HCT116 (cell line): ENCODE results near the gene GPR61. TPM values are rescaled to one million over a fixed set of nuclear protein-coding genes. Genes with fewer than 3 reads are reported as not detected.

Experiments used
- ATAC-seq: fragments of 200-7000 bp; cut with Tn5 transposase; 2 replicates; pipeline ENCODE4 v1.9.1; 2020; ENCODE audit warnings: mild to moderate bottlenecking, moderate library complexity
- BruUV-seq: library from RNA; stranded (reverse); fragments of 400-500 nt; replicated peaks from 2 replicates; lab custom pipeline; 2021; lab: Mats Ljungman, UMichigan
- CTCF ChIA-PET: fragments of 300-600 bp; sonication (Branson Sonifier 250); formaldehyde crosslinking; loops from one replicate; lab custom pipeline; 2021; ENCODE audit warnings: antibody characterized with exemption; lab: Charles Lee
- POLR2A ChIA-PET: fragments of 300-600, 350-600 bp; sonication (Branson Sonifier 250); formaldehyde crosslinking; loops from one replicate; lab custom pipeline; 2021; ENCODE audit warnings: antibody characterized with exemption; lab: Charles Lee
- RAD21 ChIA-PET, 2 experiments: fragments of 300-600 bp; sonication (Branson Sonifier 250); formaldehyde crosslinking; loops; one replicate each; lab custom pipeline; 2023; ENCODE audit warnings: low total read pairs in 2 of 2; ENCODE audit not compliant: uncharacterized antibody in 2 of 2, unreplicated experiment in 2 of 2, low non-redundant PET in 1 of 2; lab: Charles Lee
- DNase-seq: peaks from one replicate; pipeline ENCODE4 v3.0.0-alpha.2; 2010; ENCODE audit warnings: low read depth, low spot score
- H2AFZ ChIP-seq: fragments of 200-600 bp; shearing (Covaris generic), sonication (generic); 2 replicates; pipeline ENCODE4 v1.6.1; 2017; ENCODE audit warnings: low read depth, mixed run types, mixed read lengths, antibody characterized with exemption, low read length; ENCODE audit not compliant: poor library complexity, severe bottlenecking
- H3K27ac ChIP-seq: 2 replicates; pipeline ENCODE4 v1.5.1; 2012; ENCODE audit warnings: low read depth, low read length
- H3K27me3 ChIP-seq: fragments of 200-600 bp; sonication (generic); 2 replicates; pipeline ENCODE4 v1.6.1; 2016; ENCODE audit warnings: mixed run types, low read length, mixed read lengths; ENCODE audit not compliant: insufficient read depth
- H3K36me3 ChIP-seq, 2 experiments: fragments of 200-500 bp in 1 of 2; fragments of 200-600 bp in 1 of 2; sonication (Bioruptor generic) in 1 of 2; sonication (generic) in 1 of 2; 2 replicates each; pipeline versions ENCODE4 v1.5.1 to v1.6.1; 2014 to 2016; ENCODE audit warnings: low read length in 2 of 2, inconsistent platforms in 1 of 2, mixed read lengths in 1 of 2, mixed run types in 1 of 2; ENCODE audit not compliant: insufficient read depth in 2 of 2, control insufficient read depth in 1 of 2
- H3K4me1 ChIP-seq, 2 experiments: fragments of 200-600 bp in 1 of 2; sonication (generic) in 1 of 2; 2 replicates each; pipeline versions ENCODE4 v1.5.1 to v1.6.1; 2012 to 2017; ENCODE audit warnings: low read length in 2 of 2, inconsistent platforms in 1 of 2, mild to moderate bottlenecking in 1 of 2, mixed read lengths in 1 of 2, mixed run types in 1 of 2, moderate library complexity in 1 of 2; ENCODE audit not compliant: insufficient read depth in 2 of 2, control insufficient read depth in 1 of 2
- H3K4me2 ChIP-seq: fragments of 200-600 bp; sonication (generic); 2 replicates; pipeline ENCODE4 v1.6.1; 2017; ENCODE audit warnings: mixed run types, low read length, mixed read lengths
- H3K4me3 ChIP-seq, 2 experiments: fragments of 200-600 bp in 1 of 2; sonication (generic) in 1 of 2; replicated peaks in 1 of 2; 2 replicates each; pipeline ENCODE4 v1.5.1; 2011 to 2016; ENCODE audit warnings: low read length in 2 of 2, control low read depth in 1 of 2, low read depth in 1 of 2, mild to moderate bottlenecking in 1 of 2, mixed read lengths in 1 of 2, mixed run types in 1 of 2
- H3K79me2 ChIP-seq: fragments of 200-600 bp; sonication (generic); 2 replicates; pipeline ENCODE4 v1.6.1; 2017; ENCODE audit warnings: mild to moderate bottlenecking, mixed run types, low read length, moderate library complexity, mixed read lengths; ENCODE audit not compliant: insufficient read depth
- H3K9ac ChIP-seq: fragments of 200-600 bp; sonication (generic); 2 replicates; pipeline ENCODE4 v1.6.1; 2016; ENCODE audit warnings: low read length, mixed read lengths
- H3K9me2 ChIP-seq: fragments of 200-600 bp; sonication (generic), shearing (Covaris generic); 2 replicates; pipeline ENCODE4 v1.6.1; 2017; ENCODE audit warnings: mixed run types, mild to moderate bottlenecking, moderate library complexity; ENCODE audit not compliant: insufficient read depth
- H3K9me3 ChIP-seq, 2 experiments: fragments of 200-500 bp in 1 of 2; fragments of 200-600 bp in 1 of 2; sonication (Bioruptor generic) in 1 of 2; sonication (generic) in 1 of 2; 2 replicates each; pipeline ENCODE4 v1.6.1; 2014 to 2017; ENCODE audit warnings: low read length in 2 of 2, mixed read lengths in 2 of 2, inconsistent platforms in 1 of 2, low read depth in 1 of 2, mild to moderate bottlenecking in 1 of 2, mixed run types in 1 of 2, moderate library complexity in 1 of 2; ENCODE audit not compliant: control insufficient read depth in 1 of 2, insufficient read depth in 1 of 2
- H4K20me1 ChIP-seq: fragments of 200-600 bp; sonication (generic), shearing (Covaris generic); 2 replicates; pipeline ENCODE4 v1.6.1; 2017; ENCODE audit warnings: mixed run types, mild to moderate bottlenecking, moderate library complexity; ENCODE audit not compliant: insufficient read depth
- POLR2AphosphoS5 ChIP-seq: IDR thresholded peaks from 2 replicates; pipeline ENCODE4 v1.6.1; 2011; ENCODE audit warnings: mild to moderate bottlenecking, low read depth, low read length, moderate library complexity
- ZNF274 ChIP-seq: fragments of 200-500 bp; sonication (Bioruptor generic); IDR thresholded peaks from 2 replicates; pipeline ENCODE4 v1.6.1; 2014; ENCODE audit warnings: mild to moderate bottlenecking, low read depth, low read length, inconsistent platforms
- intact Hi-C: fragments of 100-400 bp; cut with micrococcal nuclease; formaldehyde crosslinking; loops from 2 replicates; pipeline ENCODE4 v1.10.0; 2022
- total RNA-seq: library from RNA; stranded (reverse); gene quantifications from one replicate; pipeline ENCODE4 v1.2.1, GENCODE V29; 2021; ENCODE audit not compliant: unreplicated experiment
- TF ChIP-seq, protein P1 (sequence below): IDR thresholded peaks from 2 replicates; pipeline ENCODE4 v1.6.1; 2012
- TF ChIP-seq, protein P2 (sequence below): IDR thresholded peaks from 2 replicates; pipeline ENCODE4 v1.6.1; 2012; ENCODE audit warnings: low read depth
- TF ChIP-seq, protein P3 (sequence below): IDR thresholded peaks from 2 replicates; pipeline ENCODE4 v1.6.1; 2011; ENCODE audit warnings: mild to moderate bottlenecking, low read length, moderate library complexity; ENCODE audit not compliant: insufficient replicate concordance; ENCODE audit errors: extremely low read depth

Gene GPR61
- total RNA-seq, 1 experiment from 2014 or later: not detected

DNA sequence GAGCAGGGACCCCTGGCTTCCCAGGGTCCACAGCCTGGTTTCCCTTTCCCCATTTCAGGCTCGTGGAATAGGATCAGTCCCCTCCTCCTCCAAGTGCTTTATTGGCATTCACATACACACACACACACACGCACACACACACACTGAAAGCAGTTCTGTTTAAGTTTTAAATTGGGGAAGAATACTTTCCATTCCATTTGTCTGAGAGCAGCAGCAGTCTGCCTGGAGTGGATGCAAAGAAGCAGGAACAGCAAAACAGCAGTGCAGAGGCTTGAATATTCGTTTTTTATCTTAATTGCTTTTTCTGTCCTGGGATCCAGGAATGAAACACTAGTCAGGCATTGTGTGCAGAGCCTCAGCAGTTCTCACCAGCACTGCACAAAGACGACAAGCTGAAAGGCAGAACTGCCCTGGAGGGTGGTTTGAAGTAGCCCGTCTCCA lies 38.7 kb upstream of the GPR61 start:
- no peak overlapping the region for H3K27ac ChIP-seq
- H3K27me3 ChIP-seq: no peaks in the 10 kb centered on the region
- no peaks in the 10 kb centered on the region; the same call in 1 of the 2 replicates for H3K9me2 ChIP-seq
- TF ChIP-seq, protein P1, sequence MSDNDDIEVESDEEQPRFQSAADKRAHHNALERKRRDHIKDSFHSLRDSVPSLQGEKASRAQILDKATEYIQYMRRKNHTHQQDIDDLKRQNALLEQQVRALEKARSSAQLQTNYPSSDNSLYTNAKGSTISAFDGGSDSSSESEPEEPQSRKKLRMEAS: no peak
- TF ChIP-seq, protein P2, sequence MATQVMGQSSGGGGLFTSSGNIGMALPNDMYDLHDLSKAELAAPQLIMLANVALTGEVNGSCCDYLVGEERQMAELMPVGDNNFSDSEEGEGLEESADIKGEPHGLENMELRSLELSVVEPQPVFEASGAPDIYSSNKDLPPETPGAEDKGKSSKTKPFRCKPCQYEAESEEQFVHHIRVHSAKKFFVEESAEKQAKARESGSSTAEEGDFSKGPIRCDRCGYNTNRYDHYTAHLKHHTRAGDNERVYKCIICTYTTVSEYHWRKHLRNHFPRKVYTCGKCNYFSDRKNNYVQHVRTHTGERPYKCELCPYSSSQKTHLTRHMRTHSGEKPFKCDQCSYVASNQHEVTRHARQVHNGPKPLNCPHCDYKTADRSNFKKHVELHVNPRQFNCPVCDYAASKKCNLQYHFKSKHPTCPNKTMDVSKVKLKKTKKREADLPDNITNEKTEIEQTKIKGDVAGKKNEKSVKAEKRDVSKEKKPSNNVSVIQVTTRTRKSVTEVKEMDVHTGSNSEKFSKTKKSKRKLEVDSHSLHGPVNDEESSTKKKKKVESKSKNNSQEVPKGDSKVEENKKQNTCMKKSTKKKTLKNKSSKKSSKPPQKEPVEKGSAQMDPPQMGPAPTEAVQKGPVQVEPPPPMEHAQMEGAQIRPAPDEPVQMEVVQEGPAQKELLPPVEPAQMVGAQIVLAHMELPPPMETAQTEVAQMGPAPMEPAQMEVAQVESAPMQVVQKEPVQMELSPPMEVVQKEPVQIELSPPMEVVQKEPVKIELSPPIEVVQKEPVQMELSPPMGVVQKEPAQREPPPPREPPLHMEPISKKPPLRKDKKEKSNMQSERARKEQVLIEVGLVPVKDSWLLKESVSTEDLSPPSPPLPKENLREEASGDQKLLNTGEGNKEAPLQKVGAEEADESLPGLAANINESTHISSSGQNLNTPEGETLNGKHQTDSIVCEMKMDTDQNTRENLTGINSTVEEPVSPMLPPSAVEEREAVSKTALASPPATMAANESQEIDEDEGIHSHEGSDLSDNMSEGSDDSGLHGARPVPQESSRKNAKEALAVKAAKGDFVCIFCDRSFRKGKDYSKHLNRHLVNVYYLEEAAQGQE: no peak
- TF ChIP-seq POLR2AphosphoS5 (no peak), ZNF274 (no peak)
- TF ChIP-seq, protein P3, sequence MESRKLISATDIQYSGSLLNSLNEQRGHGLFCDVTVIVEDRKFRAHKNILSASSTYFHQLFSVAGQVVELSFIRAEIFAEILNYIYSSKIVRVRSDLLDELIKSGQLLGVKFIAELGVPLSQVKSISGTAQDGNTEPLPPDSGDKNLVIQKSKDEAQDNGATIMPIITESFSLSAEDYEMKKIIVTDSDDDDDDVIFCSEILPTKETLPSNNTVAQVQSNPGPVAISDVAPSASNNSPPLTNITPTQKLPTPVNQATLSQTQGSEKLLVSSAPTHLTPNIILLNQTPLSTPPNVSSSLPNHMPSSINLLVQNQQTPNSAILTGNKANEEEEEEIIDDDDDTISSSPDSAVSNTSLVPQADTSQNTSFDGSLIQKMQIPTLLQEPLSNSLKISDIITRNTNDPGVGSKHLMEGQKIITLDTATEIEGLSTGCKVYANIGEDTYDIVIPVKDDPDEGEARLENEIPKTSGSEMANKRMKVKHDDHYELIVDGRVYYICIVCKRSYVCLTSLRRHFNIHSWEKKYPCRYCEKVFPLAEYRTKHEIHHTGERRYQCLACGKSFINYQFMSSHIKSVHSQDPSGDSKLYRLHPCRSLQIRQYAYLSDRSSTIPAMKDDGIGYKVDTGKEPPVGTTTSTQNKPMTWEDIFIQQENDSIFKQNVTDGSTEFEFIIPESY: no peak
- TF ChIP-seq, all 23 proteins: peak for 0
- H3K9me3 ChIP-seq: no peaks in the 10 kb centered on the region
- H3K4me1 ChIP-seq: peaks cover 0 to 3% of the 10 kb centered on the region in 2 experiments; a peak in 1 of 4 replicates
- H3K36me3 ChIP-seq: peaks cover 2 to 5% of the 10 kb centered on the region in 2 experiments; a peak in 1 of 4 replicates
- H2AFZ ChIP-seq: no peak overlapping the region
- RAD21 ChIA-PET: no interaction called here
- intact Hi-C loops: no loop called here
- ATAC-seq (no peak), DNase-seq (no peak)
- no TSS peak for BruUV-seq
- no peak overlapping the region for H3K4me2 ChIP-seq
- no peaks in the 10 kb centered on the region for H4K20me1 ChIP-seq
- POLR2A ChIA-PET: no interaction called here
- CTCF ChIA-PET: interaction anchor here (2.9 to 5.0 kb wide), 2 partner anchors 15 to 31 kb away, joined by 8 to 70 read pairs; no protein-coding TSS in a partner anchor
- H3K9ac ChIP-seq: no peak overlapping the region
- H3K4me3 ChIP-seq: no peak overlapping the region
- H3K79me2 ChIP-seq: no peaks in the 10 kb centered on the region
